Measurements from ENCODE around the gene ULK4.
A peak's percentile ranks its signal among the peaks of the same experiment; 100 is the strongest.

Gene ULK4

GRCh38 chr3:41210966-41211365 lies 750.9 kb downstream of the ULK4 start:
- DNase-seq, result no peak

GRCh38 chr3:41209646-41210045 lies 752.3 kb downstream of the ULK4 start:
- no peak for DNase-seq

- DNase-seq, result no peak
Observed at GRCh38 chr3:41208507-41209220, 753.2 kb downstream of the ULK4 start.

DNA sequence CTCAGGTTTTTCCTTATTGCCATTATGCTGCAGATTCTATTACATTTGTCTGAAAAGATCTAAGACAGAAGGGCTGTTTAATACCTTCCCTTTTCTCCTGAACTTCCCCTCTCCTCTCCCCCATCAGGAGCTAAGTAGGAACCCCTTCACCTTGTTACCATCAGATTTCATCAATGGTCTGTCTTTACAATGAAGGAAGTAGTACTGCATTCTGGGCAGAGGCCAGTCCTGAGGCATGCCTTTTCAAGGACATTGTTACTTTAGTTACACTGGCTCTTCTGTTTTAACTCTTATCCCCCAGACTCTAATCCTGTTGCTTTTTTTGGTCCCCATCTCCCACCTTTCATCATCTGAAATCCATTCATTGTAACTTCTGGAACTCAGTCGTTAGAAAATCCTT lies 754.5 kb downstream of the ULK4 start:
- no peak for DNase-seq

DNA sequence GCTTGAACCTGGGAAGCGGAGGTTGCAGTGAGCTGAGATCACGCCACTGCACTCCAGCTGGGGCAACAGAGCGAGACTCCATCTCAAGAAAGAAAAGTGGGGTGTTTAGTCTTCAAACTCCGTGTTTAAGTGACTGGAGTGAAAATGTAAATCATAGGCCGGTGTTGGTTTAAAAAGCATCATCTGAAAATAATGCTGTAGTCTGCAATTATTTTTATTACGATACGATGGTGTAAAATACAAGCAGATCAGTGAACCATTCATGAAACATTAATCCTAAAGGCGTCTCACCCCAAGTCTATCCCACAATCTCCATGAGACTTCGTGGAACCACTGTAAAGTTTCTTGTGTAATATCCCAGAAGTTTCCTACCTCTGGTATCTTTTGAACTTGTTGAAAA lies 756.3 kb downstream of the ULK4 start:
- DNase-seq, result no peak

GRCh38 chr3:41204369-41204768 lies 757.5 kb downstream of the ULK4 start:
- DNase-seq, result no peak

- peak in 1 of 14 donors; percentile 50 for DNase-seq
Observed at GRCh38 chr3:41202834-41203345, 759.0 kb downstream of the ULK4 start.

DNA sequence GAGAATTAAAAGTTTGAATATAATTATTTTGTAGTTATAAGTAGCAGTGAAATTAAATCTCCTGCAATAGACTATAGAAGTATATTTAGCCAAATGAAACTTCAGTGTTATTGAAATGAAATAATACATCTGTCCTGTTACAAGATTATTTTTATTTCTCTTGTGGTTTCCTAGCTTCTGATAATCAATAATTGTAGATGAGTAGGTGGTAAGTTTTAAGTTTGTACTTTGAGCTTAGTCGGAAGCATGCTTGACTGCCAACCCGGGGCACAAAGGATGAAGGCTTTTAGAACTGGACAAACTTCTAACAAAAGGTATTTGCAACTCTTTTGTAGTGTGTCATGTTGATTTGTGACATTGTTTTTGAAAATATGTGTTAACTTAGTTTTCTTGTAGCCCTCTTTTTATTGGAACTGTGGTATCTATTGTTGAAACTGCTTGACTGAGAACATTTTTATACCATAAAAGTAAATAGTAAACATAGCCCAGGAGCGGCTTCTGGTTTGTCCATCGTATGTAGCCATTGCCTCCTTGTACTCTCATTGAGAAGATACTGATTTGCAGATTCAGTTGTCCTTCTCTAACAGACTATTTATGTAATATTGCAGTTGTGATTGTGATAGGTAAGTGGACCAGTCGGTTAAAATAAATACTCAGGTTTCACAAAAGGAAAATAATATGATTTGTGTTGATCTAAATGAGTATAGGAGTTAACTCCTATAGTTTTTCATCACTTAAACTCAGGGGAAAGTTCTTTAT lies 759.6 kb downstream of the ULK4 start:
- peak in 1 of 14 donors; percentile 45 for DNase-seq

DNA sequence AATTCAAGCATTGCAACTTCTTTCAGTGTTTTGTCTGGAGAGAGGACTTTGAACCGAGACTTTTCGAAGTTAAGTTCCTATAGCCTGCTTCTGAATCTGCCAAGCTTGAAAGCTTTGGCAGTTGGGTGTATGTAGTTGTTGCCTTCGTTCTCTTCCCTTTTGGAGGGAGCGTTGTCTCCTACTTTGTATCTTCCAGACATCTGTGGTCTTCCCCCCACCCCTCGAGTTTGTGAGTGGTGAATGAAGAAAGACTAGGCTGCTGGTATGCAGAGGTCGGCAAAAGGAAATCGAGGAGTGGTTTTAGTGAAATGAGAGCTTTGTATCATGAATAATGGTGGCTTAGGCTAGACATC lies 761.3 kb downstream of the ULK4 start:
- peak in 9 of 14 donors; percentile 6 to 57 (median 26) for DNase-seq

DNA sequence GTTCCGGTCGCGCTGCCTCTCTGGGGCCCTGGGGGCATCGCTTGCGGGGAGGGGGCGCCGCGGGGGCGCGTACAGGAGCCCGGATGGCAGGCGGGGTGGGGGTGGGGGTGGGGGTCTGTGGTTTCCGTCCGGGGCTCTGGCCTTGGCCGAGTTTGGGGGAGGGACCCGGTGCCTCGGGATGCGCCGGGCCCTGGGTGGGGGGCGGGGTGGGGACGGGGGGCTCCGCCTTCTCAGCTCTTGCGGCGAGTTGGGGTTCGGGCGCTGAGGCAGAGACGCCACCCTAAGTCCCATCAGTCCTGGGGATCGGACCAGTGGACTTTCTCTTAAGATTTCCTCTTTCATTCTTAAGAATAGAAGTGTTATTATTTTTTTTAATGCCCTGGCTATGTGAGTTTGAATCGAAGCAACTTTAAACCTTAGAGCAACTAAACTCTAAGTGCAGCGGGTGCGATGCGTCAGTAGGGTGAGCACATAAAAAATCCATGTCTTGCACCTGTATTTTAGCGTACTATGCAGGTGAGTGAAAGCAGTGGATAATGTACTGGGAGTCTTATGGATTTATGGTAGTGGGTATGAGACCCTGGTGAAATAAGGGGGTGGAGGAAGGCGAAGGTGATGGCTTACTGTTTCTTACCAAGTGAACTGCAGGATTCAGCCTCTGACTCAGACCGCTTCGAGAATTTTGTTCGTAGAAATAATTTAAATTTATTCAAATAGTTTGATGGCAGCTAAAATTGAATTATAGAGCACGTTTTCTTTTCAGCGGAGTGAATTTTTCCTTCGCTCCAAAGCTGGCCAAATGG lies 761.8 kb downstream of the ULK4 start:
- DNase-seq, result peak in 9 of 14 donors; percentile 29 to 74 (median 52)

GRCh38 chr3:41198950-41199865 lies 762.7 kb downstream of the ULK4 start, which contains the start of gene CTNNB1:
Gene CTNNB1, plus strand, starts transcription at chr3:41199505. Its CDS starts 24,564 bp downstream, at chr3:41224069.
- DNase-seq, result peak; percentile 48 to 92 (median 87)

GRCh38 chr3:41198526-41198925 lies 763.4 kb downstream of the ULK4 start:
- peak in 8 of 14 donors; percentile 24 to 65 (median 43) for DNase-seq

GRCh38 chr3:41198046-41198445 lies 763.9 kb downstream of the ULK4 start:
- DNase-seq, result no peak
